ENCODE data around the gene SETD3. TPM values are rescaled to one million over a fixed set of nuclear protein-coding genes. Genes with fewer than 3 reads are reported as not detected.
"Not testable (repeated sequence)": the region's sequence is repeated elsewhere in the genome, so short reads cannot be mapped to it uniquely, and the experiment has no call there.

SETD3 gene
- total RNA-seq, 2 experiments from 2014 or later, result 52.6 to 54.5 TPM

GRCh38 chr14:99350751-99351150 is 129.9 kb downstream of the SETD3 start:
- H3K27me3 Mint-ChIP-seq, result peaks cover 8% of the 10 kb centered on the region
- H3K27ac Mint-ChIP-seq, result no peak overlapping the region
- DNase-seq, result no peak

GRCh38 chr14:99349721-99350495 is 130.8 kb downstream of the SETD3 start:
- H3K4me1 Mint-ChIP-seq, result no peaks in the 10 kb centered on the region
- peaks cover 8% of the 10 kb centered on the region for H3K27me3 Mint-ChIP-seq
- H3K9me3 Mint-ChIP-seq, result no peaks in the 10 kb centered on the region
- H3K4me3 Mint-ChIP-seq, result no peak overlapping the region
- DNase-seq, result no peak
- H3K27ac Mint-ChIP-seq, result no peak overlapping the region
- no peaks in the 10 kb centered on the region for H3K36me3 Mint-ChIP-seq

More at GRCh38 chr14:99350751-99351150, 129.9 kb downstream of the SETD3 start:
- Mint-ChIP-seq H3K9me3 (no peaks in the 10 kb centered on the region), H3K4me3 (no peak overlapping the region), H3K36me3 (no peaks in the 10 kb centered on the region), H3K4me1 (no peaks in the 10 kb centered on the region)

GRCh38 chr14:99348816-99349614 is 131.6 kb downstream of the SETD3 start:
- H3K27ac Mint-ChIP-seq, result no peak overlapping the region
- H3K27me3 Mint-ChIP-seq, result peaks cover 8% of the 10 kb centered on the region
- H3K9me3 Mint-ChIP-seq, result no peaks in the 10 kb centered on the region
- H3K36me3 Mint-ChIP-seq, result no peaks in the 10 kb centered on the region
- DNase-seq, result no peak
- no peak overlapping the region for H3K4me3 Mint-ChIP-seq
- H3K4me1 Mint-ChIP-seq, result no peaks in the 10 kb centered on the region

- H3K4me3 Mint-ChIP-seq, result not testable (repeated sequence)
Measured at GRCh38 chr14:99348231-99348630, 132.4 kb downstream of the SETD3 start.

More at GRCh38 chr14:99348231-99348630, 132.4 kb downstream of the SETD3 start:
- H3K4me1 Mint-ChIP-seq, DNase-seq, H3K27ac Mint-ChIP-seq, H3K27me3 Mint-ChIP-seq, H3K9me3 Mint-ChIP-seq, H3K36me3 Mint-ChIP-seq: not testable (repeated sequence)

Other genes with a start within 250 kb of the SETD3 start
- 10 to 100 TPM; 38.9 to 40.3 TPM for gene BCL11B, start 208.7 kb downstream of the SETD3 start, total RNA-seq
- gene CCNK, start 550 bp upstream of the SETD3 start, total RNA-seq, result 100 to 1,000 TPM; 103 to 108 TPM
- 1 to 10 TPM; 6.3 to 8.9 TPM for gene CCDC85C, start 123.3 kb upstream of the SETD3 start, total RNA-seq
- under 1 TPM in 1 of 2 experiments, not detected in 1; 0.02 TPM for gene HHIPL1, start 164.3 kb upstream of the SETD3 start, total RNA-seq
- under 1 TPM; 0.16 to 0.18 TPM for gene CYP46A1, start 203.4 kb upstream of the SETD3 start, total RNA-seq